Measurements from ENCODE around the gene CDC45.
"Not testable (repeated sequence)": the region's sequence is repeated elsewhere in the genome, so short reads cannot be mapped to it uniquely, and the experiment has no call there.

The CDC45 gene

GRCh38 chr22:19517919-19518611 lies 38.3 kb downstream of the CDC45 start:
- no peak for DNase-seq

DNA sequence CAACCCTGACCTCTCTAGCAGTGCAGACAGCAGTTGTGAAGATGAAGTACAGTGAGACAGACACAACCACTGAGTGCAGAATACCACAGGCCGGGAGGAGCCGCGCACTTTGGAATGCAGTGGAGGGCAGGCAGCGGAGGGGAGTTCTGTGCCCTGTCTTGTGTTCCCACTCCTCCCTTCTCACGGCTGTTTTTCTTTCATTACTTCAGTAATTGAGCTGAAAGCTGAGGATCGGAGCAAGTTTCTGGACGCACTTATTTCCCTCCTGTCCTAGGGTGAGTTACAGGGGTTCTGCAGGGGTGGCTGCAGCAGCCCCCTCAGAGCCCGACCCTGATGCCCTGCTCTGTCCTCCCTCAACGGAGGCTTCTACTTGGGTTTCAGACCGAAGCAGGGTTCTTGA lies 38.9 kb downstream of the CDC45 start:
- DNase-seq, result no peak

DNA sequence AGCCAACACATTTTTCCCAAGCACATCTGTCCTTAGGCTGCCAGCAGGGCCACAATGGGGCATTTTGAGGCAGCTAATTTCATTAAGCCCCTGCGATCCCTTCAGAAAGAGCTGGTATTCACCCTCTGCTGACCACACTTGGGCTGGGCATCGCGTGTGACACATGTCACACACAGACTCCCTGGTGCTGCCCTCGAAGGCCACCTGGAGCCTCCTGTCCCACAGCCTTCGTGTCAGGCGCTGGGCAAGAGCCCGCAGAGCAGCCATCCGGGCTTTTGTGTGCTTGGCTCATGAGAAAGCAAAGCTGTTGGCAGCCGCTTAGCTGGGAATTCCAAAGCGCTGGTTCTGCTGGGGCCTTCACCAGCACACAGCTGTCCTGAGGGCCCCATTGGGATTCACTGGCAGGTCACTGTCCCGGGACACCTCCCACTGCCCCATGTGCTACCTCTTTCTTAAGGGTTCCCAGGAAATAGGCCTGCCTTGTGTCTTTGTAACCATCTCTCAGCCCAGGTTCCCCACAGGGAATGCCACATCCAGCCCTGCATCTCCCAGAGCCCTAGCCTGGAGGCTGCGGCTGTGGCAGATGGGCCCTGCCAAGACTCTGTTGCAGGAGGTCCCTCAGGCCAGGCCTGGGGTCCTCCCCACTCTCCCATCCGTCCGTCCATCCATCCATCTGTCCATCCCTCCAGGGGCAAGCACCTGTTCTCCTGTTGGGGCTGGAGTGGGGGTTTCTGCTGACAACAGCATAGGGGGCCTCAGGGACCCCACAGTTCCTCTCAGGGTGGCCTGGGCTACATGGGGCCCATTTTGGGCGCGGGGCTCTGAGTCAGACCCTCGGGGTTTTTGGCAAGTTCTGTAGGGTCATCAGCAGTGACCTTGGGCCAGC lies 39.6 kb downstream of the CDC45 start:
- DNase-seq, result no peak

- DNase-seq, result no peak
These were observed 40.3 kb downstream of the CDC45 start for GRCh38 chr22:19520007-19520406.

DNA sequence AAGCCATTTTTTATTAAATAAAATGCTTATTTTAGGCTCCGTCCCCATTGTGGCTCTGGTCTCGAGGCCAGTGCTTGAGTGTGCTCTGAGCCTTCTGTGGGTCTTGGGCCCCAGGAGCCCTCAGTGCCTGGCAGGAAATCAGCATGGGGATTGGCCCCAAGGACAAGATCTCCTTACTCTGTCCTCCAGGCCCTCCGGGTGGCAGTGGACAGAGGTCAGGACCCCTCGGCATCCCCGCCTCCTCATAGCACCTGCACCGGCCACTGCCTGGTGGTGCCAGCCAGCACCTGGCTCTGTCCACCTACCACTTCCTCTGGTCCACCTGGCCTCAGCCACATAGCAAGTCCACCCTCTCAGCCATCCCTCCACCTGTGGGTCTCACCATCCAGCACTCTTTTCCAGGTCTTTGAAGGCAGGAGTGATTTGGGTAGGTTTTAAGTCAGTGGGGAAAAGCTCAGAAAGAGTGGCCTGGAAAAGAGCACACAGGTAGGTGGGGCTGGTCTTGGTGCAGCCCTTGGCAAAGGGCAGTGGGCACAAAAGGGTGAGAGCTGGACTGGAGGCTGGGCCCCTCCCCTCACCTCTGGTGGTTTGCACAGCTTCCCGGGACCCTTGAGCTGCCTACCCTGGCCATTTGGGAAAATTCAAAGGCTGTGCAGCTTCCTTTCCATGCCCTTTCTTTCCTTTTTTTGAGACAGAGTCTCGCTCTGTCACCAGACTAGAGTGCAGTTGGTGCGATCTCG lies 41.0 kb downstream of the CDC45 start:
- DNase-seq, result no peak

GRCh38 chr22:19522190-19522880 lies 42.6 kb downstream of the CDC45 start:
- DNase-seq, result peak; percentile 68 to 89

DNA sequence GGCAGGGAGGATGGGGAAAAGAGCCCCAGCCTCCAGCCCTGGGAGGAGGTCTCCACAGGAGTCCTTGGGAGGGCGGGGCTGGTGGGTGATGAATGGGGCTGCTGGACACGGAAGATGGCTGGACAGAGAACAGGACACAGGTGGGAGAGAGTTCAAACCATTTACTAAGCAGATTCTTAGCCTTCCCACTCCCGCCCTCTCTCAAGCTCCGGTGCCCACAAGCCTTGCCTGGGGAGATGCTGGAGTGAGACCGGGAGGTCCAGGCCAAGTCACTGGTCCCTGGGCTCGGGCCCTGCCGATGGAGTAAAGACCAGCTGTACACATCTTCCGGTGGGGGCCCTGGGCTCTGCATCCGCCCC lies 43.1 kb downstream of the CDC45 start:
- DNase-seq, result no peak

DNA sequence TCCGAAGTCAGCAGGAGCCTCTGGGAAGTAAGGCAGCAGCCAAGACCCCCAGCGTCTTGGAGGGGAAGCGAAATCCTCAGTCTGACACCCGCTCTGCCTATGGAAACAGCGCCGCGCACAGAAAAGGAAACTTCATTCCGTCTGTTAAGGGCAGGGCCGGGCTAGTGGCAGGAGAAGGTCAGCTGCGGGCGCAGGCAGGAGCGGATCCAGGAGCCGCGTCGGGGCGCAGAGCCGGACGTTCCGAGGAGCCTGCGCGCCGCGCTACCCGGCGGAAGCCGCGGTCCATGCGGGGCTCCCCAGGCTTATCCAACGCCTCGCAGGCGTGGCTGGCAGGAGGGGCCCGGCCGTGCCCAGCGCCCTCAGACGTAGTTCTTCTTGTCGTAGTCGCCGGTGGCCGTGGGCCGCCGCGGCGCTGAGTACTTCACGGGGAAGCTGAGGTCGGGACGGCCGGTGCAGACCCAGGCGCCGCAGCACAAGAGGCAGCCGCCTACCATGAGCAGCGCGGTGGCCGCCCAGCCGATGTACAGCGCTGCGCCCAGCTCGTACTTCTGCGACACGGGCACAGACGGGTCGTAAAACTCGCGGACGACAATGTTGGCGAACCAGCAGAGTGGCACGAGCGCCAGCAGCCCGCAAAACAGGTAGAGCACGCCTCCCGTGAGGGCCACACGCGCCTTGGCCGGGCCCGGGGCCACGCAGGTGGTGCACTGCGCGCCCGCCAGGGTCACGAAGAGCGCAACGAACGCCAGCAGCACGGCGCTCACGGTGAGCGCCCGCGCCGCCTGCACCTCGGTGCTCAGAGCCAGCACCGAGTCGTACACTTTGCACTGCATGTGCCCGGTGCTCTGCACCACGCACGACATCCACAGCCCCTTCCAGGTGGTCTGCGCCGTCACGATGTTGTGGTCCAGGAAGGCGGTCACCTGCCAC lies 43.8 kb downstream of the CDC45 start:
- peak; percentile 45 to 50 for DNase-seq

GRCh38 chr22:19524170-19525115 lies 44.7 kb downstream of the CDC45 start, which contains the start of gene CLDN5:
TSS of gene CLDN5 (minus strand) at chr22:19524410. CDS start at chr22:19524255, 155 bp downstream.
- peak; percentile 57 to 79 for DNase-seq

GRCh38 chr22:19525116-19525660 lies 45.5 kb downstream of the CDC45 start:
- no peak for DNase-seq

- DNase-seq, result no peak
These were observed 45.9 kb downstream of the CDC45 start for GRCh38 chr22:19525666-19526065.

DNA sequence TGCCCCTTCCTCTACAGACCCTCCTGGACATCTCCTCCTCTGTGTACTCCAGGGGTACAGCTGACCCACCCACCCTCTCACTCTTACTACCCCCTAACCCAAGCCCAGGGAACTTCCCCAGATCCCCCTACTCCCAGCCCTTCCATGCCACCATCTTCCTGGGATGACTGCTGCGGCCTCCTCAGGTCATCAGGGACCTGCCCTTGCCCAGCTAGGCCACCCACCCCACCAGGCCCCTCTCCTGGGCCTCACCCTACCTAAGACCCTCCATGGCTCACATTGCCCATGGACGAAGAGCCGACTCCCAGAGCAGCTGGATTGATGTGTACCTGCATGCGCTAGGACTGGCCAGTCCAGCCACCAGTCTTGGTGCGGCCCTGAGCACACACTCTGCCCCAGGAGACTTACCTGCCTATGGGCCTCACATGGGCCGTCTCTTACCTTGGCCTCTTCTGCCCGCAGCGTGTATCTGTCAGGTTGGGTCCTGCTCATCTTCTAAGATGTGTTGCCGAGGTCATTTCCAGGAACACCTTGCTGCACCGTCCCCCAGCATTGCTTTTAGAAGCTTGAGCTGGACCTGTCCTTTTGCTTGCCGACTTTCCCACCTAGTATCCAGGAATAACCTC lies 46.5 kb downstream of the CDC45 start:
- DNase-seq, result no peak

DNA sequence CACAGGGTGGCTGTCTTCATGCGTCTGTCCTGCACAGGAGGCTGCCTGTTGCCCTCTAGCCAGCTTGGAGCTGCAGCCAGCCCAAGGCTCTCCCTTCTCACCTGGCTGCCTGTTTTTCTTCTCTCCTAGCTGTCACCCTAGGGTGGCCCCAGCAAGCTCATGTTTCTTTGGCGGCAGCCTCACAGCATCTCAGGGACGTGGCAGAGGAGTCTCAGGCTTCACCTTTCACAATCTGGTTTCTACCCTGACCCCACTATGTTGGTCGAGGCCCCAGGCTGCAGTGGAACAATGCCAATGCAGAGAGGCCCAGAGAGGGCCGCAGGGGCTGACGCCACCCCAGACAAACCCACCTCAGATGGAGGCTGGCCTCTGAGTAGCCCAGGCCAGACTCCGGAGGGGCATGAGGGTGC lies 47.0 kb downstream of the CDC45 start:
- DNase-seq, result no peak

DNA sequence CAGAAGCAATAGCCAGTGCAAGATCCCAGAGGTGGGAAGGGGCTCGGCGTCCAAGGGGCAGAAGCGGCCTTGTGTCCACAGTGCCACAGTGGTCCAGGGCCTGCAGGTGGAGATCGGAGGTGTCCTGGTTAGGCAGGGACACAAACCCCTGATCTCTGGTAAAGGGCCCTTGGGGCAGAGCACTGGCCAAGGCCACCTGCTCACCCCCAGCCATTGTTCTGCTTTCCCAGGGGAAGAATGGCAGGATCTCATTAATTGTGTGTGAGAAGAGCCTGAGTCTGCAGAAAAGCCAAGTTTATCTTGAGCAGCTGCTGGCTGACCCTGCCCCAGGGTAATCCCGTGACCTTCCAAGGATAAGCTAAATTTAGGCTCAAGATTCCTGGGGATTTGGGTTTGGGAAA lies 47.6 kb downstream of the CDC45 start:
- DNase-seq, result peak in 1 of 2 experiments; percentile 15

- DNase-seq, result no peak
These were observed 48.2 kb downstream of the CDC45 start for GRCh38 chr22:19527861-19528417.

- no peak for DNase-seq
These were observed 50.1 kb downstream of the CDC45 start for GRCh38 chr22:19529811-19530210.

- no peak for DNase-seq
These were observed 51.0 kb downstream of the CDC45 start for GRCh38 chr22:19530751-19531150.

GRCh38 chr22:19531327-19531726 lies 51.6 kb downstream of the CDC45 start:
- not testable (repeated sequence) for DNase-seq

DNA sequence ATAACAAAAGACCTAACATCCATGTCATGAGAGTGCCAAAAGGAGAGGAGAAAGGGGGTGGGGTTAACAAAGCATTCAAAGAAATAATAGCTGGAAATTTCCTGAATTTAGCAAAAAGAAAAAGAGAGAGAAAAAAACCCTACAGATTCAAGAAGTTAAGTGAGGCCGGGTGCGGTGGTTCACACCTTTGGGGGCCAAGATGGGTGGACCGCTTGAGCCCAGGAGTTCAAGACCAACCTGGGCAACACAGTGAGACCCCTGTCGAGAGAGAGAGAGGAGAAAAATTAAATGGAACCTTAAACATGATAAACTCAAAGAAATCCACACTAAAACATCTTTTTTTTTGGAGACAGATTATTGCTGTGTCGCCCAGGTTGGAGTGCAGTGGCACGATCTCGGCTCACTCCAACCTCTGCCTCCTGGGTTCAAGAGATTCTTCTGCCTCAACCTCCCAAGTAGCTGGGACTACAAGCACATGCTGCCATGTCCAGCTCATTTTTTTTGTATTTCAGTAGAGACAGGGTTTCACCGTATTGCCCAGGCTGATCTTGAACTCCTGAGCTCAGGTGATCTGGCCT lies 53.4 kb downstream of the CDC45 start:
- no peak for DNase-seq
